G401 (cell line): ENCODE data around the gene ZGRF1. TPM values are rescaled to one million over a fixed set of nuclear protein-coding genes. Genes with fewer than 3 reads are reported as not detected.

Experiments
- DNase-seq: peaks from one replicate; pipeline ENCODE4 v3.0.0-alpha.2; 2015; ENCODE audit warnings: low spot score
- in situ Hi-C: cut with HindIII; loops from 2 replicates; pipeline ENCODE4 v1.10.0; 2016; ENCODE audit warnings: low sequenced_read_pairs, mixed read lengths
- total RNA-seq: library from RNA; depleted of rRNA; stranded (reverse); fragments of >200 nt; shearing (Covaris generic); gene quantifications from 2 replicates; pipeline ENCODE4 v1.2.3, GENCODE V29; 2014

ZGRF1 gene
- total RNA-seq, 1 experiment from 2014 or later: 9.2 TPM

GRCh38 chr4:112519689-112520597, 116.8 kb downstream of the ZGRF1 start:
- in situ Hi-C loops: no loop called here
- no peak for DNase-seq

DNA sequence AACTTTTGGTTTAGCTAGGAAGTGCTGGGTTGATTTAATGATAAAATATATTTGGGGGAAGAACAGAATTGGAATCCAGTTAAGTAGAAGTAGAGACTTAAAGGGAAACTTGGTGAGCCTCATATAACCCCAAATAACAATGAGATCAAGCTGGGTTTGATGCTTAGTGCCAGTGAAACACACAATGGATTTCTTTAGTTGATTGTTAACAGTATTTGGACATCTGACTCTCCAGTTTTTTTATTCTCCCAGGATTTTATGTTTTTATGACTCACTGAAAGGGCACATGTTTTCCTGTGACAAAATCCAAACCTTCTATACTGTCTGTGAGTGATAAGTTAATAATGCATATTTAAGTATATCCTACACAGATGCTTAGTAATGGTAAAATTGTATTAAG, 118.0 kb downstream of the ZGRF1 start:
- DNase-seq: no peak
- in situ Hi-C loops: no loop called here

DNA sequence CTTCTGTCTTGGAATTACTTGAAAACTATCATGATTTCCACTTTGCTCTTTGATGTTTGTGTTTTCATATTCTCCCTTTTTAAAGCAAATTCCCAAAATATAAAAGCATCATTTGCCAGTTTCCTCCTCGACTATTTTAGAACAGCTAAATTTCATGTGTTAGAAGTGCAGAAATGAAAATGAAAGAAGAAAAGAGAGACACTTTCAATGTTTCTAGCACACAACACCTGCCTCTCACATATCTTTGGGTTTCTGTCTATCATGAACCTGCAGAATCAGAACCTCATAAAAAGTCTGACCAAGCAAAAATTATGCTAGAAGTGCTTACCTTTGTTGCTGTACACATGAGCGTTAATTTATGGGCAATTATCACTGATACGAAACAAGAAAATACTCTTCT, 118.8 kb downstream of the ZGRF1 start:
- in situ Hi-C loops: no loop called here
- no peak for DNase-seq

- DNase-seq: no peak
- in situ Hi-C loops: no loop called here
These were observed 119.6 kb downstream of the ZGRF1 start for GRCh38 chr4:112517067-112517634.

DNA sequence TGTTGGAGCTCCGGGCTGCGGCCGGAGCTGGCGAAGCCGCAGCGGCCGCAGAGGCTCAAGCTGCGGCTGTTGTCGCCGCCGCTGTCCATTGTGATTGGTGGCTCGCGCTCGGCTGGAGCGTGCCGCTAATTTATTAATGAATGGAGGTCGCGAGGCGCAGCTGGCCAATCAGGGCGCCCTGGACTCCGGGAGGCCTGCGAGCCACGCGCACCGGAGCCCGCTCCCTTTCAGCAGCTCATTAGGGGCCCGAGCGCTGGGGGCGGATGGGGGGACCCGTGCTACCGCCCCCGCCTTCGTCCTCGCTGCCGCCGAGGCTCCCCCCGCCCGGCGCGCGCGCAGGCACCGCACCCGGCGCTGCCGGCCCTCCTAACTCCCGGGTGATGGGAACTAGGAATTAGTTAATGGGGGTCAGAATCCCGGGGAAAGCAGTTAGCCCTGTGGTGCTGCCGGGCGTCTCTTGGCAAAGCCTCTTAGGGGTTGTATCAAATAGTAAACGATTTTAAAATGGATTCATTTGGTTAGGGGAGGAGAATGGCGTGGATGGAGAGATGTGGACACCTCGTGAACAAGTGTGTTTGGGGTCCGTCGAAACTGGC, 120.1 kb downstream of the ZGRF1 start:
- DNase-seq: no peak
- in situ Hi-C loops: no loop called here

DNA sequence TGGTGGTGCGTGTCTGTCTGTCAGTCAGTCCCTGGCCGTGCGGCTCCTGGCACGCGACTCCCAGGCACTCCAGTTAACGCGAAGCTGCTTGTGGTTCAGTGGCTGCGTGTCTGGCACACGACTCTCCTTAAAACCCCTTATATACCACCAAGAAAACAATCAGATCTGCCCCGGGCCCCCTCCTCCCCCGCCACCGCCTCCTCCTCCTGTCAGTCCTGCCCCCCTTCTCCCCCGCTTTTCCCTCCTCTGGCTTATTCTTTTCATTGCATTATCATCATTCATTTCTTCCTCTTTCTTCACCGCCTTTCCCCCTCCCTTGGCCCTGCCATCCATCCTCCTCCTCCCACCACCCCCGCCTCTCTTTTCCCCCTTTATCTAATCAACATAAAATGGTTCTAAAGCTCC, 120.6 kb downstream of the ZGRF1 start, which contains the start of gene NEUROG2:
Gene NEUROG2 (minus strand): TSS at position 115 of the 405 bp plus-strand sequence. CDS start 705 bp downstream, outside the sequence.
- DNase-seq: no peak
- in situ Hi-C loops: no loop called here

DNA sequence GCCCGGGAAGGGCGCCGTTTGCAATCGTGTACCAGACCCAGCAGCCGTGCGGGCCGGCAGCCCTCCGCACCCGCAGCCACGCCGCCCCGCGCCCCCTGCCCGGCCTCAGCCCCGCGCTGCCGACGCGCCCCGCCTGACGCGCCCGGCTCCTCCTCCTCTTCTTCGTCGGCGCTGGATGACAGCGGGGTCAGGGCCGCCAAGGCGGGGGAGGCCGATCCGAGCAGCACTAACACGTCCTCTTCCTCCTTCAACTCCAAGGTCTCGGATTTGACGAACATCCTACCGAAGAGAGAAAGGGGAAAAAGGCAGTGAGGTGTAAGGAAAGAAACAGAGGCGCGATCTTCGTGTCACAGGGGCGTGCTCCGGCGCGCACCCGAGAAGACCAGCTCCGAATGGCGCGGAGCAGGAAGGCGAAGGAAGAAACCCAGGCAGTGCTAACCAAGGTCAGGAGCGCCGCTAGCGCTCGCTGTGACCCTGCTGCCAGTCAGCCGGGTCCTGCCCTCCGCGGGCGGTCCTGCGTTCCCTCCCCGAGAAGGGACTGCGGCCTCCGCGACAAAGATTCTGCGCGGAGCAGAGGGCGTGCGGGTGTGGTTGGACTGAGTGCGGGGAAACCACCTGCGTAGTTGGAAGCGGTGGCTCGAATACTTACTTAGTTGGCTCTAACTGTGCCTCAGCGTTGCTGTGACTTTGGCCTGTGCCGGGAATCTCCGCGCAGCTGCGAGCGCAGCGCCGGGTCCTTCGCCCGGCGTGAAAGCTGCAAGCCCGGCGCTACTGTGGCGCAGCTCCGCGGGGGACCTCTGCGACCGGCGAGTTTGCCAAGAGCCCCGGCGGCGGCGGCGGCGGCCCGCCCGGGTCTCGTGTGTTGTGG, 121.3 kb downstream of the ZGRF1 start:
- in situ Hi-C loops: no loop called here
- no peak for DNase-seq

DNA sequence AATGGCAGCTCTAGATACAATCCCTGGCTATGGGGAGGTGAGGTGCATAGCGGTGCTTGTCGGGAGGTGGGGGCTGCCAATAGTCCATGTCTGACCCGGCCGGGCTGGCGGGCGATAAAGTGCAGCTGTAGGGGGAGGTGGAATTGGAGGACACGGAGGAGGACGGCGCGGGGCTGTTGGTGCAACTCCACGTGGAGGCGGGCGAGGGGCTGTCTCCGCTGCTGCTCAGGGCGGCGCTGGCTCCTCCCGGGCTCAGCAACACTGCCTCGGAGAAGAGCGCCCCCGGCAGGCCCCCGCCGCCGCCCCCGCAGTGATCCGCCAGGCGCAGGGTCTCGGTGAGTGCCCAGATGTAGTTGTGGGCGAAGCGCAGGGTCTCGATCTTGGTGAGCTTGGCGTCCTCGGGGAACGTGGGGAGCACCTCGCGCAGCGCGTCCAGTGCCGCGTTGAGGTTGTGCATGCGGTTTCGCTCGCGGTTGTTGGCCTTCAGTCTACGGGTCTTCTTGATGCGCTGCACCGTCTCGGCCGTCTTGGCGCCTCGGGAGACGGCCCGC, 122.0 kb downstream of the ZGRF1 start:
- in situ Hi-C loops: no loop called here
- DNase-seq: no peak

- in situ Hi-C loops: no loop called here
- no peak for DNase-seq
These were observed 122.6 kb downstream of the ZGRF1 start for GRCh38 chr4:112513971-112514646.

DNA sequence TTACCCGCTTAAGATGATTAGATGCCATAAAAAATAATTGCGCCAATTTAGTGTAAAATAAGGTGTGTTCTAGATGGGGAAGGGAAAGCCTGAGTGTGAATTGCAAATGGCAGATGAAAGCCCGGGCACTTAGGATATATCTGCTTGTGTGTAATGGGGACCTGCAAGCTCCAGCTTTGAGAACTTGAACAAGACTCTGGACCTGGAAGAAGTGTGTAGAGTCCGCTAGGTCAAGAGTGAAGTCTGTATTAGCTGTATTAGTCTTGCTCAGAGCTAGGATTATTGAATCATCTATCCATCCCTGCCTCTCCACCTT, 124.9 kb downstream of the ZGRF1 start:
- no peak for DNase-seq
- in situ Hi-C loops: no loop called here

- in situ Hi-C loops: no loop called here
- no peak for DNase-seq
These were observed 125.5 kb downstream of the ZGRF1 start for GRCh38 chr4:112511093-112511802.

GRCh38 chr4:112510291-112511092, 126.2 kb downstream of the ZGRF1 start:
- in situ Hi-C loops: no loop called here
- DNase-seq: no peak

DNA sequence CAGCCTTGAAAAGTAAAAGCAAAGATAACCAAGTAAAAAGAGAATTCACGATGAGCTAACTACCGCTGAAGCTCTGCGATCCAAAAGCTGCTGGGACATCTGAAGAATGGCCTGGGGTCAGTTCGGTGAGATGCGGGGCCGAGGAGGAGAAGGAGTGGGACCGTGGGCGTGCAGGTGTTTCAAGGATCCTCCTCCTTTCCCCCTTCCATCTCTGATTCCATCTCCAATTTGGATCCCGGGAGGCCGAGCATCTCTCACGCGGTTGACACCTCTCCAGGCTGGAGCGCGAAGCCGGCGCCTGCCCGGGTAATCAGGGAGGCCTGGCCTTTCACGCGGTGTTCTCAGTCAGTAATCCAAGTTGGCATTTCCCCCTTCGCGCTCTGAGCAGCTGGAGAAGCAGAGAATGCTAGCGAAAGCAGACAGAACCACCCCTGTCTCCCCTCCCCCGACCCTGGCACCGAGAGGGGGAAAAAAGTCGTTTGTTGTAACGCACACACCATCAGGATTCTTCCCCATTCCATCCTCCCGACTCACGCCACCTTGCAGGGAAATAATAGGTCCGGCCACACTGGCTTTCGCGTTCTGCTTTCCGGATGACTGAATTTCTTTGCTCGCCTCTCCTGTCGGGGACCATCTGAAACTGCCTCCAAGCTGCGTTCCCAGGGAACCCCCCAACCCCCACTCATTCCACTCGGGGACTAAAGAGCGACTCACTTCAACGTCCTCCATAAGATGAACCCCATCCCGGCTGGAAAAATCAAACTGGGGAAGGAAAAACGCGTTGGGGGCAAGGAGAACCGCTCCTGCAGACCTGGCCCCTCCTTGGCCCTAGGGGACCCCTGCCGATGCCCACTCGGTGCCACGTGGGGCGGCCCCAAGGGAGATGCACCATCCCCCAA, 127.2 kb downstream of the ZGRF1 start:
- DNase-seq: no peak
- in situ Hi-C loops: no loop called here

DNA sequence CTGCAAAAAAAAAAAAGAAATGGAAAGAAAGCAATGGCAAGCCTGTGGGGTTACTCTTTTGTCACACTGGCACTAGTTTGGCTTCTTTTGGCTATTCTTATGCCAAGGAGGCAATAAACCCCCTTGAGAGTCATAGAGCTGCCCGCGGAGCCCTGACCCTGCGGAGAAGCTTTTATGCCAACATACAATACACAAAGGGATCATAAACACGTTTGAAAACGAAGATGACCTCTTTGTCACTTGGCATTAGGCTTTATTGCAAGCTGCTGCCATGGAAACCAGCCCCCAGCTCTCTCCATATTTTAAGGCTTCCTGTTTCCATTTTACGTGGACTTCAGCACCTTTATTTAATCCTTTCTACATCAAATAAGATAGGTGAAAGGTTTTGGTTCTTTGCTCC, 128.4 kb downstream of the ZGRF1 start:
- DNase-seq: no peak
- in situ Hi-C loops: no loop called here

- no peak for DNase-seq
- in situ Hi-C loops: no loop called here
These were observed 131.9 kb downstream of the ZGRF1 start for GRCh38 chr4:112504807-112505206.

- in situ Hi-C loops: no loop called here
- DNase-seq: no peak
These were observed 133.8 kb downstream of the ZGRF1 start for GRCh38 chr4:112502871-112503270.
